Fibroblast of skin of back (primary cell): ENCODE results near the gene THOP1. TPM values are rescaled to one million over a fixed set of nuclear protein-coding genes. Genes with fewer than 3 reads are reported as not detected.

Experiments
- DNase-seq: peaks from one replicate; pipeline ENCODE4 v3.0.0-alpha.2; 2013
- polyA plus RNA-seq, 2 experiments: library from polyadenylated mRNA; unstranded; fragments of 120-200 nt; gene quantifications; one replicate each; pipeline ENCODE4 v1.2.1, GENCODE V29; 2013; ENCODE audit not compliant: insufficient read length in 2 of 2

Gene THOP1
- 124 TPM for polyA plus RNA-seq (2013, experiment 1 of 2; ENCODE audit: insufficient read length)
- 41.3 TPM for polyA plus RNA-seq (2013, experiment 2 of 2; ENCODE audit: insufficient read length)

DNA sequence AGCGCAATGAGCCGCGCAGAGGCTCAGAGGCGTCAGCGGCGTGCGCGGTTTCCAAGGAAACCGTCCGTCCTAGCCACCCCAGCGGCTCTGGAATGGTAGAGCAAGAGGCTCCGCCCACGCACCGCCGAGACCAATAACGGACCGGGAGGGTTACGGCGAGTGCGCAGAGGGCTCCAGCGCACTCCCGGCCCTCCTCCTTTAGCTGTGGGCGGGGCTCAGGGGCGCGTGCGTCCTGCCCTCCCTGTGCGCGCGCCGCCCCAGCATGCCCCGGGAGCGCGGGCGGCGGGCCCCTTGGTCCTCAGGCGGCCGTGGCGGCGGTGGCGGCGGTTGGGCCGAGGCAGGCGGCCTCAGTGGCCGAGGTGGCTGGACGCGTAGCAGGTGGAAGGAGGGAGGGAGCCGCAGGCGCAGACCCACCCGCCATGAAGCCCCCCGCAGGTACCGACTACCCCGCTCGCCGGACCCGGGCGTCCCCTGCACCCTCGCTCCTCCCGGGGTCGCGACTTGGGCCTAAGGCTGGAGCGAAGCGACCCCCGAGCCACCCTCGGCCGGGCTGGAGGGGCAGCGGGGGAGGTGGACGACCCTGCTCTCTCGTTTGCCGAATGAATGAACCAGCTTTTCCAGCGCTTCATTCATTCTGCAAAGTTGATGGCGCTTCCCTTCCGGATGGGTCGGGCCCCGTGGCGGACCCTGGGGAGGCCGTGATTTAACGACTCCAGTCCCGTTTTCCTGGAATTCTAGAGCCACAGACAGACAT, at the start of gene THOP1:
Gene THOP1, plus strand, starts transcription at position 260 of the 754 bp plus-strand sequence. Its CDS starts 160 bp downstream, at position 420.
- DNase-seq = peak; percentile 99

- DNase-seq = no peak
Measured at GRCh38 chr19:2736550-2737190, 48.6 kb upstream of the THOP1 start.

GRCh38 chr19:2739602-2740313, 45.5 kb upstream of the THOP1 start, which contains the start of gene SLC39A3:
Gene SLC39A3 (minus strand): TSS chr19:2740017. CDS start chr19:2737257, 2,760 bp downstream.
- DNase-seq = peak; percentile 98

DNA sequence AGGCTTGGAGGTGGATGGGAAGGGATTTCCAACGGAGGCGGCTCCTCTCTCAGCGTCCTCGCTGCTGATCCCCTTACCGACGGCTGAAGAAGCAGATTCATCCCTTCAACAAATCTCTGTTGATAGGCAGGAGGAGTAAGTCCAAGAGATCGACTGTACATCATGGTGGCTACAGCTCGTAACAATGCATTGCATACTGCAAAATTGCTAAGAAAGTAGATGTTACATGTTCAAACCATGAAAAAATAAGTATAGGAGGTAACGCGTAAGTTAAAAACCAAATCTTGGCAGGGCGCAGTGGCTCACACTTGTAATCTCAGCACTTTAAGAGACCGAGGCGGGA, 45.0 kb upstream of the THOP1 start:
- no peak for DNase-seq

GRCh38 chr19:2743099-2743498, 42.2 kb upstream of the THOP1 start:
- no peak for DNase-seq

DNA sequence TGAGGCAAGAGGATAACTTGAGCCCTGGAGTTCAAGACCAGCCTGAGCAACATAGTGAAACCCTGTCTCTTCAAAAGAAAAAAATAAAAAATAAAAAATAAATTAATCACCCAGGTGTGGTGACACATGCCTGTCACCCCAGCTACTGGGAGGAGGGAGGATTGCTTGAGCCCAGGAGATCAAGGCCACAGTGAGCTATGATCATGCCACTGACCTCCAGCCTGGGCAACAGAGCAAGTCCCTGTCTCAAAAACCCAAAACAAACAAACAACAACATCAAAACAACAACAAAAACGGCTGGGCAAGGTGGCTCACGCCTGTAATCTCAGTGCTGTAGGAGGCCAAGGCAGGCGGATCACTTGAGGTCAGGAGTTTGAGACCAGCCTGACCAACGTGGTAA, 41.2 kb upstream of the THOP1 start:
- DNase-seq = no peak

DNA sequence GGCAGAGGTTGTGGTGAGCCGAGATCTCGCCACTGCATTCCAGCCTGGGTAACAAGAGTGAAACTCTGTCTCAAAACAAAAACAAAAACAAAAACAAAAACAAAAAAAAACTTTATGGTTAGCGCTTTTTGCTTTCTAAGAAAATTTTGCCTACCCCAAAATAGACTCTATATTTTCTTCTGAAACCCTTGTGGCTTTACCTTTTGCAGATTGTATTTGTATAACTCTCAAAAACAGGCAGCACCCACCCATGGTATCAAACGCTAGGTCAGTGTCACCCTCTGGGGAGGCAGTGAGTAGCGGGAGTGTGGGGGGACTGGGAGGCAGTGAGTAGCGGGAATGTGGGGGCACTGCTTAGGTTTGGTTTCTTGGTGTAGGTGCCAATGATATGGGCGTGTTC, 38.0 kb upstream of the THOP1 start:
- DNase-seq = no peak

DNA sequence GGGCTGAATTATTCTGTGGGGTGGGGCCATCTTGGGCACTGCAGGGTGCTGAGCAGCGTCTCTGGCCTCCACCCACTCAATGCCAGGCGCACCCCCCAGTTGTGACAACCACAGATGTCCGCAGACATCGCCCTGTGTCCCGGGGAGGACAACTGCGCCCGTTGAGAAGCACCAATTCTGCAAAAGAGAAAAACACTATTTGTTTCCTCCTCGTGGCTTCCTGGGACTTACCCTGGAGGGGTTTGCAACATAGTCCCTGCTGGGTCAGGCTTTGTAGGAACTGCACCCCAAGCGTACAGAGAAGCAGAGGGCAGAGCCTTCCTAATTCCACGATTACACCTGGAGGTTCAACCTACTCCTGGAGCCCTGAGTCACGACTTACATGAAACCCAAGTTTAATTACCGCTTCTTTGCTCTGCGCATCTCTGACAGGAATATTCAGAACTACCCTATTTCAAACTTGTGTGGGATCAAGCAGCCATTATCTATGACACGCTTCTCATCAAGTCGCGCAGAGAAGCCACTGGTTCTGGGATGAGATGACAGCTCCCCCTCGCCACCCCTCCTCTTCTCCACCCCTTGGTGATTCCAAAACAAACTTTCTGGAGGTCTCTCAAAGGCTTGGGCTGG, 34.4 kb upstream of the THOP1 start:
- DNase-seq = no peak

GRCh38 chr19:2751438-2751830, 33.9 kb upstream of the THOP1 start:
- DNase-seq = no peak

DNA sequence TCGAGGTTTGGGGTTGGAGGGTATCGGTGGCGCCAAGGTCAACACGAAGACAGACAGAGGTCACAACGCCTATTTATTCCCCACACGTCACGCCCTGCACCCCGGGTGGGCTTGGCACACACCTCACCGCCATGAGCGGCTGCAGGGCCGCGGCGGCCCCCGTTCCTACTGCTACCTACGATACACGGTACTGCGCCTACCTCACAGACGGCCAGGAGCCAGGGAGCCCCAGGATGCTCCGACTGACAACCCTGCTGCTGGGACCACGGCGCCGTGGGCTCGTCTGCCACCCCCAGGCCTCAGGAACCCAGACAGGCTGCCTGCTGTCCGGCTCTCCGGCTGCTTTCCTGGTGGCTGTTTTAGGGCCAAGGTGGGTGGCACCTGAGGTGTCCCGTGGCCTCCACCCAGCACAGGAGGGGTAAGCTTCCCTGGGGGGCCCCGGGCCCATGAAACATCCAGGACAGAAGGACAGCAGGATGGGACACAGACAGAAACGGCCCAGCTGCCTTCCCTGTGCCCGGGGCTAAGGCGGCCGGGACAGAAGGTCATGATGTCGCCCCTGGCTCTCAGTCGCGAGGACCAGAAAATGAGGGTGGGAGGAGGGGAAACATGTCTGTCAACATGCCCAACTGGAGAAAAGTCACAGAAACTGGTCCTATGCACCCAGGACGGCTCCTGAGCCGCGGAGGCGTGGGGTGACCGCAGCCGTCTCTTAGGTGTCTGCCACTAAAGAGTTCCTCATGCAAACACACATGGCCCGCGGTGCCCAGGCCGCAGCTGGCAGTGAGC, 30.4 kb upstream of the THOP1 start:
- no peak for DNase-seq

- DNase-seq = no peak
Measured at GRCh38 chr19:2755448-2755705, 29.9 kb upstream of the THOP1 start.

DNA sequence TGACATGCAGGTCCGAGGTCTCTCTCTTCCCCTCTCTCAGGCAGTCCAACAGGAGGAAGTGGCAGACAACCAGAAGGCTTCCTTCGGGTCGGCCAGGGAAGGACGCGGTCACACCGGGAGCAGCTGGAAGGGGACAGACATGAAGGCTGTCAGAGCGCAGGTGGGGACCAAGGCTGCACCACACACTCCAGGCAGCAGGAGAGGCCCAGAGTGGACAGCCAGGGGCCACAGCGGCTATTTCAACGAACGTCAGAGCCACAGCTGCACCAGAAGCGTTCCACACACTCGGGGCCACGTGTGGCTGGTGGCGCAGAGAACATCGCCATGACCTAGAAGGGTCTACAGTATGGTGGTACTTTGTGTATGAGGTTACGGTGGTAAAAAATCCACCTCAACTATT, 29.5 kb upstream of the THOP1 start:
- no peak for DNase-seq

- no peak for DNase-seq
Measured at GRCh38 chr19:2756477-2756876, 28.8 kb upstream of the THOP1 start.

DNA sequence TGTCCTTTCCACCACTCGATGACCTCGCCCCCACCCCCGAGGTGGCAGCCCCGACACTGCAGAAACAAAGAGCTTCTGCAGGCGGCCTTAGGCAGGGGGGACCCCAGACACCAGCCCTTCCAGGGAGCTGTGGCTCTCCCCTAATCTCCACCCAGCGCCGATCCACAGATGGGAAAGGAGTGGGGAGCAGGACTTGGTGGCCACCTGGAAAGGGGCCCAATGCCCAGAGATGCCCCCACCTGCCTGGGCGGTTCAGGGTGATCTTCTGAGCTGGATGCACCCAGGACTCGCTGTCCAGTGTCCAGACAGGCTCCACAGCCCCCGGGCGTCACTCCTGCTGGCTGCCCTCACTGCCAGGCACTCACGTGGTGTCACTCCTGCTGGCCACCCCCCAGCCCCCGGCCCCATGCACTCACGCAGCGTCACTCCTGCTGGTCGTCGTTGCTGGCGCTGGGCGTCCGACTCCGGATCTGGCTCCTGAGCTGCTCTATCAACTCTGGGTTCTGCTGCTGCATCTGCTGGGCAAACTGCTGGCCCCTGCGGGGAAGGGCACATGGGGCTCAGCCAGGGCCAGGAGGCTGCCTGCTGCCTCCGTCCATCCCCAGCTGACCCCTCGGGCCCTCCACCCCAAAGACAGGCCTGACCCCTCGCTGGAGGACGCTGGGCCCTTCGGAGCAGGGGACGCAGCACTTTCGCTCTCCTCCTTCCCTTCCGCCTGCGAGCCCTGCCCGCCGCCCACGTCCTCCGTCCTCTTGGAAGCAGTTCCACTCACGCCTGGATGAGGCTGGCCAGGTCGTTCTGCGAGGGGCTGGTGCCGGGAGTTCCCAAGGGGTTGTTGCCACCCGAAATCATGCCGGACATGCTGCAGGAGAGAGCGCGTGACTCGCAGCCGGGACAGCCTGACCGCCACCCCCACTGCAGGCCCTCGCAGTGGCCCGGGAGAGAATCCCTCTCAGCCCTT, 28.1 kb upstream of the THOP1 start:
- no peak for DNase-seq

DNA sequence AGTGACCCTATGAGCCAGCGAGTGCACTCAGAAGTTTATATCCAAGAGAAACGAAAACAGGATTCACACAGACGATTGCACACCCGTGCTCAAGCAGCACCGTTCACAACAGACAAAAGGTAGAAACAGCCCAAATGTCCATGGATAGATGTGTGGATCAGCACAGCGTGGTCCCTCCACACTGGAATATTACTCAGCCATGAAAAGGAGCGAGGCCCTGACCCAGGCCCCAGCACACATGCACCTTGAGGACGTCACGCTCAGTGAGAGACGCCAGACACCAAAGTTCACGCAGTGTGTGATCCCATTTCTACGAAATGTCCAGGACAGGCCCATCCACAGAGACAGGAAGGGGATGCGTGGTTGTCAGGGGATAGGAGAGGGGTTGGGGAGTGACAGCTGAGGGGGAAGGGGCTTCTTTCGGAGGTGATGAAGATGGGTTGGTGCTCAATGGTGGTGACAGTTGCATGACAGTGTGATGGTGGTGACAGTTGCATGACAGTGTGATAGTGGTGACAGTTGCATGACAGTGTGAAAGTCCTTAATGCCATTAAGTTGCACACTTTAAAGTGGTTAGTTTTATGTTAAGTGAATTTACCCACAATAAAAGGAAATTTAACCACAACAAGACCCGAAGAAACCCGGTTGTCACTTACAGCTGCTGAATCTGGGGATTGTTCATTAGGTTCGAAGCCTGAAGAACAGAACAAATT, 26.5 kb upstream of the THOP1 start:
- DNase-seq = no peak

- DNase-seq = no peak
Measured at GRCh38 chr19:2759362-2759761, 25.9 kb upstream of the THOP1 start.

DNA sequence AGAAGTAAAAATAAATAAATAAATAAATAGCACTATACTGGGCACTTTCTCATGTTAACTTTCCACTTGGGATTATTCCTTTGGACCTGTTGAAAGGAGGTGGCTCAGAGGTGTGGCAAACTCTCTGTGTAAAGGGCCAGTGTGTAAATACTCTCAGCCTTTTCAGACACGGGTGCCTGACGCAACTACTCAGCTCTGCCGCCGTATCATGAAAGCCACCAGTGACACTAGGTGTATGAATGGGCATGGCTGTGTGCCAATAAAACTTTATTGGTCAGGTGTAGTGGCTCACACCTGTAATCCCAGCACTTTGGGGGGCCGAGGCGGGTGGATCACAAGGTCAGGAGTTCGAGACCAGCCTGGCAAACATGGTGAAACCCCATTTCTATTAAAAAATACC, 25.3 kb upstream of the THOP1 start:
- no peak for DNase-seq

DNA sequence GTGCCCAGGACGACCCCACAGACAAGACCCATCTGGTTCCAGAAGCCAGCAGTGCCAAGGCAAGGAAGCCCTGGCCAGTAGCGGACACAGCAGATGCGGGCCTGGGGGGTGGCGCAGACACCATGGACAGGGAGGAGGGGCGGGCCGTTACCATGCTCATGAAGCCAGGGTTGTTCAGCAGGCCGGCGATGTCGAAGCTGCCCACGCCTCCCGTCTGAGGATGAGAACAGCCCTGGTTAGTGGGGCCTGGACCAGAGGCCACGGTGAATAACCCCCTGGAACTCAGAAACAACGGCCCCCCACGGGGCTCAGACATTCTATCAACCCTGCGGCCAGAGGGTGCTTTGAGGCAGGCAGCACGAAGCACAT, 24.0 kb upstream of the THOP1 start:
- no peak for DNase-seq

- DNase-seq = no peak
Measured at GRCh38 chr19:2761876-2762782, 23.2 kb upstream of the THOP1 start.
